BJ (cell line): Measurements from ENCODE around the gene ABCC1. TPM values are rescaled to one million over a fixed set of nuclear protein-coding genes. Genes with fewer than 3 reads are reported as not detected.
"Not testable (repeated sequence)": the region's sequence is repeated elsewhere in the genome, so short reads cannot be mapped to it uniquely, and the experiment has no call there.

ENCODE experiments used
- CTCF ChIA-PET: fragments of 350-600 bp; formaldehyde crosslinking; extraction: SDS; loops from one replicate; lab custom pipeline; 2021; ENCODE audit warnings: antibody characterized with exemption, inconsistent platforms; lab: Yijun Ruan, JAX
- POLR2A ChIA-PET: fragments of 300-600 bp; sonication (Branson Sonifier 250); formaldehyde crosslinking; extraction: SDS; loops from one replicate; lab custom pipeline; 2021; ENCODE audit warnings: antibody characterized with exemption; lab: Charles Lee
- DNase-seq: peaks from one replicate; pipeline ENCODE4 v3.0.0-alpha.2; 2011; ENCODE audit warnings: low read depth
- H3K27me3 ChIP-seq: 2 replicates; pipeline ENCODE4 v1.6.0; 2011; ENCODE audit warnings: low read length; ENCODE audit not compliant: control insufficient read depth, insufficient read depth
- H3K36me3 ChIP-seq: 2 replicates; pipeline ENCODE4 v1.5.1; 2011; ENCODE audit warnings: low read length; ENCODE audit not compliant: control insufficient read depth, insufficient read depth
- H3K4me3 ChIP-seq: 2 replicates; pipeline ENCODE4 v1.5.1; 2011; ENCODE audit warnings: low read depth, mild to moderate bottlenecking, control low read depth, low read length
- polyA plus RNA-seq: library from polyadenylated mRNA; depleted of rRNA; stranded (reverse); fragments of >200 nt; gene quantifications from 2 replicates; pipeline ENCODE4 v1.2.3, GENCODE V29; 2011
- TF ChIP-seq, protein P1 (sequence below): IDR thresholded peaks from 2 replicates; pipeline ENCODE4 v1.5.1; 2011; ENCODE audit warnings: low read depth, mild to moderate bottlenecking, control low read depth, inconsistent platforms, low read length, moderate library complexity; ENCODE audit not compliant: insufficient read depth

ABCC1 gene
- polyA plus RNA-seq, 1 experiment = 27.3 TPM

DNA sequence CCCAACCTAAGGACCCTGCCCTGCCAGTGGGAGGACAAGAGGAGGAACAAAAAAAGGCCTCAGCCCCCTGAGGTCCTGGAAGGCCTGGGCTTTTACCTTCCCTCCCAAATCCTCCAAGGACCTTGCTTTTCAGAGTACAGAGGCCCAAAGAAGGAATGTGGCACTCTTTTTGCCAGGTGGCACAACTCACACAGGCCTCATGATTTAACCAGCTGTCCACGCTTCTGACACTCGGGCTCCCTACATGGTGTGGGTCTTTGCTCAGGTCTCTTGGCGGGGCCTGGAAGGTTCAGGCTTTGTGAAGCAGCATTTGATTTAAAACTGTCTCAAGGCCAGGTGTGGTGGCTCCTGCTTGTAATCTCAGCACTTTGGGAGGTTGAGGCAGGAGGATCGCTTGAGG, 153.3 kb downstream of the ABCC1 start:
- CTCF ChIA-PET = no interaction called here
- TF ChIP-seq, protein P1, sequence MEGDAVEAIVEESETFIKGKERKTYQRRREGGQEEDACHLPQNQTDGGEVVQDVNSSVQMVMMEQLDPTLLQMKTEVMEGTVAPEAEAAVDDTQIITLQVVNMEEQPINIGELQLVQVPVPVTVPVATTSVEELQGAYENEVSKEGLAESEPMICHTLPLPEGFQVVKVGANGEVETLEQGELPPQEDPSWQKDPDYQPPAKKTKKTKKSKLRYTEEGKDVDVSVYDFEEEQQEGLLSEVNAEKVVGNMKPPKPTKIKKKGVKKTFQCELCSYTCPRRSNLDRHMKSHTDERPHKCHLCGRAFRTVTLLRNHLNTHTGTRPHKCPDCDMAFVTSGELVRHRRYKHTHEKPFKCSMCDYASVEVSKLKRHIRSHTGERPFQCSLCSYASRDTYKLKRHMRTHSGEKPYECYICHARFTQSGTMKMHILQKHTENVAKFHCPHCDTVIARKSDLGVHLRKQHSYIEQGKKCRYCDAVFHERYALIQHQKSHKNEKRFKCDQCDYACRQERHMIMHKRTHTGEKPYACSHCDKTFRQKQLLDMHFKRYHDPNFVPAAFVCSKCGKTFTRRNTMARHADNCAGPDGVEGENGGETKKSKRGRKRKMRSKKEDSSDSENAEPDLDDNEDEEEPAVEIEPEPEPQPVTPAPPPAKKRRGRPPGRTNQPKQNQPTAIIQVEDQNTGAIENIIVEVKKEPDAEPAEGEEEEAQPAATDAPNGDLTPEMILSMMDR = no peak
- Histone ChIP-seq H3K4me3 (no peak overlapping the region), H3K36me3 (peaks cover 24% of the 10 kb centered on the region), H3K27me3 (no peaks in the 10 kb centered on the region)
- DNase-seq = no peak
- POLR2A ChIA-PET = no interaction called here

DNA sequence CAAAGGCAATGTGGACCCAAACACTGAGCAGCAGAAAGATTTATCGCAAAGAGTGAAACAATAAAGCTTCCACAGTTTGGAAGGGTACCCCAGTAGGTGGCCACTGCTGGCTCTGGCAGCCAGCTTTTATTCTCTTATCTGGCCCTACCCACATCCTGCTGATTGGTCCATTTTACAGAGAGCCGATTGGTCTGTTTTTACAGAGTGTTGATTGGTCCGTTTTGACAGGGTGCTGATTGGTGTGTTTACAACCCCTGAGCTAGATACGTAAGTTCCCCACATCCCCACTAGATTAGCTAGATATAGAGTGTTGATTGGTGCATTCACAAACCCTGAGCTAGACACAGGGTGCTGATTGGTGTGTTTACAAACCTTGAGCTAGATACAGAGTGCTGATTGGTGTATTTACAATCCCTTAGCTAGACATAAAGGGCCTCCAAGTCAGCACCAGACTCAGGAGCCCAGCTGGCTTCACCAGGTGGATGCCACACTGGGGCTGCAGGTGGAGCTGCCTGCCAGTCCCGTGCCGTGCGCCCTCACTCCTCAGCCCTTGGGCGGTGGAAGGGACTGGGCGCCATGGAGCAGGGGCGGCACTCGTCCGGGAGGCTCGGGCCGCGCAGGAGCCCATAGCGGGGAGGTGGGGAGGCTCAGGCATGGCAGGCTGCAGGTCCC, 154.9 kb downstream of the ABCC1 start:
- H3K36me3 ChIP-seq = peaks cover 22% of the 10 kb centered on the region
- H3K4me3 ChIP-seq, POLR2A ChIA-PET, H3K27me3 ChIP-seq, DNase-seq: not testable (repeated sequence)
- CTCF ChIA-PET = interaction anchor here (0.9 to 1.0 kb wide), 2 partner anchors 23 to 36 kb away, joined by 3 to 4 read pairs; no protein-coding TSS in a partner anchor

DNA sequence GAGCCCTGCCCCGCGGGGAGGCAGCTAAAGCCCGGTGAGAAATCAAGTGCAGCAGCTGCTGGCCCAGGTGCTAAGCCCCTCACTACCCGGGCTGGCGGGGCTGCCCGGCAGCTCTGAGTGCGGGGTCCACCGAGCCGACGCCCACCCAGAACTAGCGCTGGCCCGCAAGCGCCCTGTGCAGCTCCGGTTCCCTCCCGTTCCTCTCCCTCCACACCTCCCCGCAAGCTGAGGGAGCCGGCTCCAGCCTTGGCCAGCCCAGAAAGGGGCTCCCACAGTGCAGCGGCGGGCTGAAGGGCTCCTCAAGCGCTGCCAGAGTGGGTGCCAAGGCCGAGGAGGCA, 155.4 kb downstream of the ABCC1 start:
- CTCF ChIA-PET = interaction anchor here (0.9 kb wide), 1 partner anchor 37 kb away, joined by 3 read pairs; no protein-coding TSS in a partner anchor
- H3K4me3 ChIP-seq, POLR2A ChIA-PET, H3K27me3 ChIP-seq, DNase-seq: not testable (repeated sequence)
- H3K36me3 ChIP-seq = peaks cover 25% of the 10 kb centered on the region

DNA sequence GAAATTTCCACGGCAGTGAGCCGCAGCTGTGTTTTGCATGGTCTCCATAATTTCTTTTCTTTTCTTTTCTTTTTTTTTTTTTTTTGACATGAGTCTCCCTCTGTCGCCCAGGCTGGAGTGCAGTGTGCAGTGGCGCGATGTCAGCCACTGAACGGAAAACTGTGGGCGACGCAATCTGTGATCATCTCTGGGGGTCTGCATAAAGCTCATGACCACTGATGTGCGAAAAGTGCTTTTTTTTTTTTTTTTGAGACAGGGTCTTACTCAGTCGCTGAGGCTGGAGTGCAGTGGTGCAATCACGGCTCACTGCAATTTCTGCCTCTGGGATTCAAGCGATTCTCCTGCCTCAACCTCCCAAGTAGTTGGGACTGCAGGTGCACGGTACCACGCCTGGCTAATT, 156.2 kb downstream of the ABCC1 start:
- POLR2A ChIA-PET = no interaction called here
- peaks cover 24% of the 10 kb centered on the region for H3K36me3 ChIP-seq
- H3K4me3 ChIP-seq = no peak overlapping the region
- DNase-seq = no peak
- no peaks in the 10 kb centered on the region for H3K27me3 ChIP-seq
- CTCF ChIA-PET = no interaction called here
- TF ChIP-seq, protein P1 = no peak

DNA sequence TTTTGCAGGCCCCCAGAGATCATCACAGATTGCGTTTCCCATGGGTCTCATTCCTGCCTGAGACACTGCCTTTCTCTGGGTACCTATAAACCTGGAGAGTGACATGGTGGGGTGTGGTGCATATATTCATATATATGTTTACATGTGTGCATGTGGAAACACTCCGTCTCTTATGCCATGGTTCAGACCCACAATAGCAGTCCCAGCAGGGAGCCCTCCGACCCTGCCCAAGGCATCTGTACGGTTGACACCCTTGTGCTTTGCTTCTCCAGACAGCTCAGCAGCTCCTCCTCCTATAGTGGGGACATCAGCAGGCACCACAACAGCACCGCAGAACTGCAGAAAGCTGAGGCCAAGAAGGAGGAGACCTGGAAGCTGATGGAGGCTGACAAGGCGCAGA, 157.1 kb downstream of the ABCC1 start:
- Histone ChIP-seq H3K27me3 (no peaks in the 10 kb centered on the region), H3K36me3 (peaks cover 24% of the 10 kb centered on the region), H3K4me3 (no peak overlapping the region)
- ChIA-PET CTCF (interaction anchor here (0.7 kb wide), 1 partner anchor 232 kb away, joined by 3 read pairs; no protein-coding TSS in a partner anchor), POLR2A (no interaction called here)
- no peak for DNase-seq
- TF ChIP-seq, protein P1 = no peak

DNA sequence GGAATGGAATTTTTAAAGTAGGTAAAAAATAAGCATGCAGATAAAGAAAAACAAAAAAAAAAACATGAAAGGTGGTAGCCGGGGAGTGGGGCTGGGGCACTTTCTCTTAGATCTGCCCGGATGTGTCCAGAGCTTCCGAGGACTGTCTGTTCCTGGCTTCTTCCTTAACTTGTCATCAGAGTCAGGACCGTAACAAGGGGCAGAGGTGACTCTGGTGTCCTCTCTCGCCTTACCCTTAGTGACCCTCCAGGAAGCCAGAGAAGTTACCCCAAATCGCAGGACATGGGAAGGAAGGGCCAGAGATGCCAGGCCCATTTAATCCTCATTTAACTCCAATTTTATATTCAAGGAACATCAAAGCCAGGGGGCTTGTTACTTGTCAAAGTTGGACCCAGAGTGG, 158.4 kb downstream of the ABCC1 start:
- ChIA-PET CTCF (interaction anchor here (0.6 to 1.7 kb wide), 2 partner anchors 10 to 12 kb away, joined by 3 to 4 read pairs; no protein-coding TSS in a partner anchor), POLR2A (no interaction called here)
- Histone ChIP-seq H3K4me3 (no peak overlapping the region), H3K27me3 (no peaks in the 10 kb centered on the region), H3K36me3 (peaks cover 27% of the 10 kb centered on the region)
- TF ChIP-seq, protein P1 = no peak
- no peak for DNase-seq
